Thoracic aorta (tissue), 2 donors: Measurements from ENCODE around the gene GABBR1. TPM values are rescaled to one million over a fixed set of nuclear protein-coding genes. Genes with fewer than 3 reads are reported as not detected.

Experiments used
- ATAC-seq: fragments of 150-250 bp; one replicate; pipeline ENCODE4 v1.8.0; 2017; ENCODE audit warnings: low read depth; ENCODE audit not compliant: insufficient number of reproducible peaks, low FRiP score
- DNase-seq: peaks from one replicate; pipeline ENCODE4 v3.0.0-alpha.2; 2020; ENCODE audit warnings: low spot score
- H3K27ac ChIP-seq, 2 donors: fragments of 200-600 bp; sonication (generic); 1 replicate in 1 of 2; 2 replicates in 1 of 2; pipeline ENCODE4 v1.5.1; 2016; ENCODE audit warnings: mild to moderate bottlenecking in 2 of 2, moderate library complexity in 2 of 2
- H3K27me3 ChIP-seq: fragments of 200-600 bp; sonication (generic); replicated peaks from 2 replicates; pipeline ENCODE4 v1.6.0; 2016; ENCODE audit warnings: mild to moderate bottlenecking; ENCODE audit not compliant: insufficient read depth
- H3K36me3 ChIP-seq: fragments of 200-600 bp; sonication (generic); one replicate; pipeline ENCODE4 v1.5.1; 2016
- H3K4me1 ChIP-seq, 2 donors: fragments of 200-600 bp; sonication (generic); 1 replicate in 1 of 2; 2 replicates in 1 of 2; pipeline versions ENCODE4 v1.5.1 to v1.6.0; 2016; ENCODE audit warnings: low read depth in 2 of 2, mild to moderate bottlenecking in 1 of 2; ENCODE audit not compliant: control insufficient read depth in 1 of 2
- H3K4me3 ChIP-seq: fragments of 200-600 bp; sonication (generic); 2 replicates; pipeline ENCODE4 v1.5.1; 2016; ENCODE audit warnings: mild to moderate bottlenecking
- H3K9me3 ChIP-seq: fragments of 200-600 bp; sonication (generic); 2 replicates; pipeline ENCODE4 v1.5.1; 2016
- total RNA-seq, 2 donors: library from RNA; depleted of rRNA; stranded (reverse); fragments of >200 nt; gene quantifications; one replicate each; pipeline versions ENCODE4 v1.1.0 to v1.2.3, GENCODE V29; 2016
- TF ChIP-seq, protein P1 (sequence below): fragments of 200-600 bp; sonication (generic); IDR thresholded peaks from one replicate; pipeline ENCODE4 v1.5.1; 2019; ENCODE audit warnings: antibody characterized with exemption

The GABBR1 gene
- total RNA-seq, 2 donors from 2014 or later: 63.2 to 112 TPM

DNA sequence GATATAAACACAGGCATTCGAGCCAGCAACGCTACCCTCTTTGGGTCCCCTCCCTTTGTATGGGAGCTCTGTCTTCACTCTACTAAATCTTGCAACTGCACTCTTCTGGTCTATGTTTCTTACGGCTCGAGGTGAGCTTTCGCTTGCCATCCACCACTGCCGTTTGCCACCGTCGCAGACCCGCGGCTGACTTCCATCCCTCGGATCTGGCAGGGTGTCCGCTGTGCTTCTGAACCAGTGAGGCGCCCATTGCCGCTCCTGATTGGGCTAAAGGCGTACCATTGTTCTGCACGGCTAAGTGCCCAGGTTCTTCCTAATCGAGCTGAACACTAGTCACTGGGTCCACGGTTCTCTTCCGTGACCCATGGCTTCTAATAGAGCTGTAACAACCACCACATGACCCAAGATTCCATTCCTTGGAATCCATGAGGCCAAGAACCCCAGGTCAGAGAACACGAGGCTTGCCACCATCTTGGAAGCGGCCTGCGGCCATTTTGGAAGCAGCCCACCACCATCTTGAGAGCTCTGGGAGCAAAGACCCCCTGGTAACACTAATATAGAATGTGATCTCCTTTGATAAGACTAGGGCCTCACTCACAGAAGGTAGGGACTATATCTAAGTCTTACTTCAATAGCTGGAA is 74.4 kb downstream of the GABBR1 start:
- ATAC-seq: no peak
- H3K27ac ChIP-seq: no peak overlapping the region
- H3K4me3 ChIP-seq: no peak overlapping the region
- TF ChIP-seq, protein P1, sequence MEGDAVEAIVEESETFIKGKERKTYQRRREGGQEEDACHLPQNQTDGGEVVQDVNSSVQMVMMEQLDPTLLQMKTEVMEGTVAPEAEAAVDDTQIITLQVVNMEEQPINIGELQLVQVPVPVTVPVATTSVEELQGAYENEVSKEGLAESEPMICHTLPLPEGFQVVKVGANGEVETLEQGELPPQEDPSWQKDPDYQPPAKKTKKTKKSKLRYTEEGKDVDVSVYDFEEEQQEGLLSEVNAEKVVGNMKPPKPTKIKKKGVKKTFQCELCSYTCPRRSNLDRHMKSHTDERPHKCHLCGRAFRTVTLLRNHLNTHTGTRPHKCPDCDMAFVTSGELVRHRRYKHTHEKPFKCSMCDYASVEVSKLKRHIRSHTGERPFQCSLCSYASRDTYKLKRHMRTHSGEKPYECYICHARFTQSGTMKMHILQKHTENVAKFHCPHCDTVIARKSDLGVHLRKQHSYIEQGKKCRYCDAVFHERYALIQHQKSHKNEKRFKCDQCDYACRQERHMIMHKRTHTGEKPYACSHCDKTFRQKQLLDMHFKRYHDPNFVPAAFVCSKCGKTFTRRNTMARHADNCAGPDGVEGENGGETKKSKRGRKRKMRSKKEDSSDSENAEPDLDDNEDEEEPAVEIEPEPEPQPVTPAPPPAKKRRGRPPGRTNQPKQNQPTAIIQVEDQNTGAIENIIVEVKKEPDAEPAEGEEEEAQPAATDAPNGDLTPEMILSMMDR: no peak
- peaks cover 5 to 6% of the 10 kb centered on the region in 2 donors for H3K4me1 ChIP-seq
- peaks cover 6% of the 10 kb centered on the region for H3K27me3 ChIP-seq
- DNase-seq: no peak
- H3K36me3 ChIP-seq: no peaks in the 10 kb centered on the region
- H3K9me3 ChIP-seq: no peaks in the 10 kb centered on the region

DNA sequence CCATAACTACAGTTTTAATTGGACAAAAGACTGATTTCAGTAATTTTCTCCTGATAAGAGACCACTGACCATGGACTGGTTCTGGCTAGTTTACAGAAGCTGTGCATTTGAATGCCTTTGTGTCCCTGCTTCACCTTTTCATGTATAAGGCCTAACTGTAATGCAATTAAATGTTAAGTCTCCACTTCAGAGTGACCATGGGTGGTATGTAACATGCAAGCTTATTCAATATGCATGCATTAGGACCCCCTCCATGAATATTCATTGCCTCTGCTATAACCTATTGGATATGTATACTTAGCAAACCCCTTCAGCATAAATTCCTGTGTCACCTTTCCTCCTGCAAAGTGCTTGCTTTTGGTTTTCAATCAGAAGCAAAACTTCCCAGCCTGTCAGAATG is 75.7 kb downstream of the GABBR1 start:
- DNase-seq: no peak
- H3K4me3 ChIP-seq: no peak overlapping the region
- H3K27ac ChIP-seq: no peak overlapping the region
- TF ChIP-seq, protein P1: no peak
- no peak for ATAC-seq
- H3K27me3 ChIP-seq: peaks cover 6% of the 10 kb centered on the region
- no peaks in the 10 kb centered on the region for H3K9me3 ChIP-seq
- peaks cover 11 to 15% of the 10 kb centered on the region in 2 donors for H3K4me1 ChIP-seq
- H3K36me3 ChIP-seq: no peaks in the 10 kb centered on the region

DNA sequence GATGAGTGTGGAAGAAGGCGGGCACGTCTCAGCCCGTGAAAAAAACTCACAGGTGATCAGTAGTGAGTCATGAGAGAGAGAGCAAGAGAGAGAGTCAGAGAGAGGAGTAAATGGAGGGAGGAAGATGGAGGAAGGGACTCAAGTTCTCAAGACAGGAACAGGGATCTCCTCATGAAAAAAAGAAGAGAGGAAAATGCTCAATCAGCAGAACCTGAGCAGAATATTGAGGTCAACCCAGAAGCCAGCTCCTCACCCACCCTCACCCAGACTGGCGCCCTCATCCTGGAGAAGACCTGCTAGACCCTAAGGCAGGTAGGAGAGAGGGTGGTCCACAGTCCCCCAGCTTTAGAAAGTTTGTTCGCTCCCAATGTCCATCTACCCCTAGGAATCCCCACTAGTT is 78.2 kb downstream of the GABBR1 start:
- TF ChIP-seq, protein P1: no peak
- H3K4me3 ChIP-seq: no peak overlapping the region
- ATAC-seq (no peak), DNase-seq (no peak)
- H3K9me3 ChIP-seq: no peaks in the 10 kb centered on the region
- H3K27me3 ChIP-seq: peaks cover 6% of the 10 kb centered on the region
- H3K4me1 ChIP-seq: peaks cover 11 to 15% of the 10 kb centered on the region in 2 donors
- no peaks in the 10 kb centered on the region for H3K36me3 ChIP-seq
- no peak overlapping the region for H3K27ac ChIP-seq

DNA sequence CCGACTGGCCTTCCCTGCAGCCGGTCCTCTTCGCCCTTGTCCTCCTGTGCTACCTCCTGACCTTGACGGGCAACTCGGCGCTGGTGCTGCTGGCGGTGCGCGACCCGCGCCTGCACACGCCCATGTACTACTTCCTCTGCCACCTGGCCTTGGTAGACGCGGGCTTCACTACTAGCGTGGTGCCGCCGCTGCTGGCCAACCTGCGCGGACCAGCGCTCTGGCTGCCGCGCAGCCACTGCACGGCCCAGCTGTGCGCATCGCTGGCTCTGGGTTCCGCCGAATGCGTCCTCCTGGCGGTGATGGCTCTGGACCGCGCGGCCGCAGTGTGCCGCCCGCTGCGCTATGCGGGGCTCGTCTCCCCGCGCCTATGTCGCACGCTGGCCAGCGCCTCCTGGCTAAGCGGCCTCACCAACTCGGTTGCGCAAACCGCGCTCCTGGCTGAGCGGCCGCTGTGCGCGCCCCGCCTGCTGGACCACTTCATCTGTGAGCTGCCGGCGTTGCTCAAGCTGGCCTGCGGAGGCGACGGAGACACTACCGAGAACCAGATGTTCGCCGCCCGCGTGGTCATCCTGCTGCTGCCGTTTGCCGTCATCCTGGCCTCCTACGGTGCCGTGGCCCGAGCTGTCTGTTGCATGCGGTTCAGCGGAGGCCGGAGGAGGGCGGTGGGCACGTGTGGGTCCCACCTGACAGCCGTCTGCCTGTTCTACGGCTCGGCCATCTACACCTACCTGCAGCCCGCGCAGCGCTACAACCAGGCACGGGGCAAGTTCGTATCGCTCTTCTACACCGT is 79.5 kb downstream of the GABBR1 start:
- Histone ChIP-seq H3K27ac (no peak overlapping the region), H3K4me3 (peak overlapping the region; percentile 67), H3K4me1 (peaks cover 11 to 15% of the 10 kb centered on the region in 2 donors), H3K9me3 (no peaks in the 10 kb centered on the region), H3K36me3 (no peaks in the 10 kb centered on the region), H3K27me3 (peaks cover 6% of the 10 kb centered on the region)
- TF ChIP-seq, protein P1: no peak
- ATAC-seq (no peak), DNase-seq (peak; percentile 8)

DNA sequence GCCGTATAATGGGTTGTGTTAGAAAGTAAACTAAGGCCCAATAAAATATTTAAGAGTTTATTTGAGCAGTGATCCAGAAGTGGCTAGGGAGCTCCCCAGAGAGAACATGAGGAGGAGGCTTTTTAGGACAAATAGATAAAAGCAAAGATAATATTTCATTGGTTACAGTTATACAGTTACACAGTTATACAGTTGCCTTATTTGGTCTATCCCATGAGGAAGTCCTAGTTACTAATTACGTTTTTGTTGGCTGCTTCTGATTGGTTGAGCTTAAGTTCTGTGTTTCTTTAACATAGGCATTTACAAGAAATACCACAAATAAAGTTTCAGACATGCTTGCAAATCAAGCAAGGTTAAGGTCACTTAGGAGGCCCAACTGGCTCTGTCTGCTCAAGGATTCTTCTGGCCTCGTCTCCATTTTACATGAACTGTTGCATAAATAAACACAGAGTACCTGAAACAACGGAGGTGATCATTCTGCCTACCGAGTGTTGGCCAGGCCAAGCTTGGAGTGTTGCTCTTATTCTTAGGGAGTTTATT is 80.4 kb downstream of the GABBR1 start:
- Histone ChIP-seq H3K9me3 (no peaks in the 10 kb centered on the region), H3K4me3 (peak overlapping the region; percentile 67)
- no peak for ATAC-seq

More for the DNA sequence above, 80.4 kb downstream of the GABBR1 start:
- H3K36me3 ChIP-seq: no peaks in the 10 kb centered on the region
- TF ChIP-seq, protein P1: no peak
- DNase-seq: no peak
- peaks cover 6% of the 10 kb centered on the region for H3K27me3 ChIP-seq
- no peak overlapping the region for H3K27ac ChIP-seq
- peaks cover 11 to 15% of the 10 kb centered on the region in 2 donors for H3K4me1 ChIP-seq
